ENCODE measurements around the gene PTPN7.
"Not testable (repeated sequence)": the region's sequence is repeated elsewhere in the genome, so short reads cannot be mapped to it uniquely, and the experiment has no call there.

Gene PTPN7

GRCh38 chr1:202127836-202128622 lies 32.4 kb downstream of the PTPN7 start:
- DNase-seq: no peak

GRCh38 chr1:202127061-202127460 lies 33.3 kb downstream of the PTPN7 start:
- no peak for DNase-seq

GRCh38 chr1:202126426-202126825 lies 34.0 kb downstream of the PTPN7 start:
- DNase-seq: no peak

GRCh38 chr1:202125611-202126010 lies 34.8 kb downstream of the PTPN7 start:
- DNase-seq: no peak

- DNase-seq: no peak
Observed at GRCh38 chr1:202124142-202124541, 36.3 kb downstream of the PTPN7 start.

- DNase-seq: no peak
Observed at GRCh38 chr1:202123336-202123813, 37.0 kb downstream of the PTPN7 start.

GRCh38 chr1:202122639-202123335 lies 37.6 kb downstream of the PTPN7 start, which contains the start of gene GPR37L1:
GPR37L1 (plus strand) TSS chr1:202122917; CDS start chr1:202122964, 47 bp downstream.
- DNase-seq: no peak

- no peak for DNase-seq
Observed at GRCh38 chr1:202121006-202121405, 39.4 kb downstream of the PTPN7 start.

- DNase-seq: no peak
Observed at GRCh38 chr1:202117898-202118371, 42.5 kb downstream of the PTPN7 start.

GRCh38 chr1:202116287-202116686 lies 44.1 kb downstream of the PTPN7 start:
- no peak for DNase-seq

GRCh38 chr1:202113690-202114300 lies 46.6 kb downstream of the PTPN7 start:
- no peak for DNase-seq

- DNase-seq: no peak
Observed at GRCh38 chr1:202112859-202113689, 47.3 kb downstream of the PTPN7 start.

- not testable (repeated sequence) for DNase-seq
Observed at GRCh38 chr1:202111589-202111988, 48.8 kb downstream of the PTPN7 start.

- DNase-seq: no peak
Observed at GRCh38 chr1:202110977-202111376, 49.4 kb downstream of the PTPN7 start.

- DNase-seq: no peak
Observed at GRCh38 chr1:202107801-202108731, 52.3 kb downstream of the PTPN7 start.

GRCh38 chr1:202107321-202107761 lies 53.1 kb downstream of the PTPN7 start:
- DNase-seq: no peak

- no peak for DNase-seq
Observed at GRCh38 chr1:202106340-202107254, 53.8 kb downstream of the PTPN7 start.

- no peak for DNase-seq
Observed at GRCh38 chr1:202105571-202106339, 54.6 kb downstream of the PTPN7 start.

GRCh38 chr1:202104073-202104472 lies 56.3 kb downstream of the PTPN7 start:
- no peak for DNase-seq

All from activated naive CD4-positive, alpha-beta T cell treated with anti-CD3 and anti-CD28 coated beads, Interleukin-2, amount 50 U/mL, for 16 hours (primary cell).